ENCODE results near the gene CDC14B.
A peak's percentile ranks its signal among the peaks of the same experiment; 100 is the strongest.

CDC14B gene

DNA sequence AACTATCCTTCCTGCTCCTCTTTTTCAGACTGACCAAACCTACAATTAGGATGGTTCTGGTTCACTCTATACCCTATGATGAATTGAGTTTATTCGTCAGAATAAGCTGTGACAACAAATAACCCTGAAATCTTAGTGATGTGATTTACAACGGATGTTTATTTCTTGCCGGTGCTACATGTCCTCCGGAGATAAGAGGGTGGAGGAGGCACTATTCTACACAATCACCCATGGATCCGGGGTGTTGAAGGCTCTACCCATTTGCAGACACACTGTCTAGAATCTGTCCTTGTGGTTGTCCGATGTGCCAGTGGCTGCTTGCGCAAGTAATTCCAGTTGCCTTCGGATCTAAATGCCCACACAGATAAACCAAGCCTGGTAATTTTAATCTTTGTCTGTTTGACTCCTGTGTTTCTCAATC is 44.7 kb downstream of the CDC14B start:
- TF ChIP-seq SIN3A (IDR thresholded peaks at IDR 0.05; ENCODE audit: borderline replicate concordance, insufficient read depth, low read length) (no peak), TAF1 (IDR thresholded peaks at IDR 0.05; ENCODE audit: borderline replicate concordance, insufficient read depth, low read length) (no peak), POLR2AphosphoS5 (IDR thresholded peaks at IDR 0.05; ENCODE audit: low read depth, low read length) (no peak), FOXP2 (optimal IDR thresholded peaks at IDR 0.05; ENCODE audit: borderline replicate concordance, extremely low read depth, extremely low read length, insufficient read depth) (no peak)
- TF ChIP-seq, protein P1, sequence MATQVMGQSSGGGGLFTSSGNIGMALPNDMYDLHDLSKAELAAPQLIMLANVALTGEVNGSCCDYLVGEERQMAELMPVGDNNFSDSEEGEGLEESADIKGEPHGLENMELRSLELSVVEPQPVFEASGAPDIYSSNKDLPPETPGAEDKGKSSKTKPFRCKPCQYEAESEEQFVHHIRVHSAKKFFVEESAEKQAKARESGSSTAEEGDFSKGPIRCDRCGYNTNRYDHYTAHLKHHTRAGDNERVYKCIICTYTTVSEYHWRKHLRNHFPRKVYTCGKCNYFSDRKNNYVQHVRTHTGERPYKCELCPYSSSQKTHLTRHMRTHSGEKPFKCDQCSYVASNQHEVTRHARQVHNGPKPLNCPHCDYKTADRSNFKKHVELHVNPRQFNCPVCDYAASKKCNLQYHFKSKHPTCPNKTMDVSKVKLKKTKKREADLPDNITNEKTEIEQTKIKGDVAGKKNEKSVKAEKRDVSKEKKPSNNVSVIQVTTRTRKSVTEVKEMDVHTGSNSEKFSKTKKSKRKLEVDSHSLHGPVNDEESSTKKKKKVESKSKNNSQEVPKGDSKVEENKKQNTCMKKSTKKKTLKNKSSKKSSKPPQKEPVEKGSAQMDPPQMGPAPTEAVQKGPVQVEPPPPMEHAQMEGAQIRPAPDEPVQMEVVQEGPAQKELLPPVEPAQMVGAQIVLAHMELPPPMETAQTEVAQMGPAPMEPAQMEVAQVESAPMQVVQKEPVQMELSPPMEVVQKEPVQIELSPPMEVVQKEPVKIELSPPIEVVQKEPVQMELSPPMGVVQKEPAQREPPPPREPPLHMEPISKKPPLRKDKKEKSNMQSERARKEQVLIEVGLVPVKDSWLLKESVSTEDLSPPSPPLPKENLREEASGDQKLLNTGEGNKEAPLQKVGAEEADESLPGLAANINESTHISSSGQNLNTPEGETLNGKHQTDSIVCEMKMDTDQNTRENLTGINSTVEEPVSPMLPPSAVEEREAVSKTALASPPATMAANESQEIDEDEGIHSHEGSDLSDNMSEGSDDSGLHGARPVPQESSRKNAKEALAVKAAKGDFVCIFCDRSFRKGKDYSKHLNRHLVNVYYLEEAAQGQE (IDR thresholded peaks at IDR 0.05; ENCODE audit: insufficient read depth in 1 of 2, low read depth in 2 of 2, low read length in 2 of 2): no peak

DNA sequence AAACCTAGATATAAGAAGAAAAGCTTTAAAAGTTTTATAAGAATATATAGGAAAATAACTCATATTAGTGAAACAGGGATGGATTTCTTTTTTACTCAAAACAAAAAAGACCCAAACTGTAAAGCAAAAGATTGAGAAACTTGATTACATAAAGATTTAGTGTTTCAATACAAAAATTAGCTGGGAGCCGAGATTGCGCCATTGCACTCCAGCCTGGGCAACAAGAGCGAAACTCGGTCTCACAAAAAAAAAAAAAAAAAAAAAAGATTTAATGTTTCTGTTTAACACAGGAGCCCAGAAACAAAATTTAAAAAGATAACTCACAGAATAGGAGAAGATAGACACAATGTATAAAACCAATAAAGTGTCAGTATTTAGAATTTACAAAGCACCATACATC is 45.2 kb downstream of the CDC14B start:
- TF ChIP-seq TAF1 (IDR thresholded peaks at IDR 0.05; ENCODE audit: borderline replicate concordance, insufficient read depth, low read length) (no peak), POLR2AphosphoS5 (IDR thresholded peaks at IDR 0.05; ENCODE audit: low read depth, low read length) (no peak), FOXP2 (optimal IDR thresholded peaks at IDR 0.05; ENCODE audit: borderline replicate concordance, extremely low read depth, extremely low read length, insufficient read depth) (no peak), SIN3A (IDR thresholded peaks at IDR 0.05; ENCODE audit: borderline replicate concordance, insufficient read depth, low read length) (no peak)
- TF ChIP-seq, protein P1 (IDR thresholded peaks at IDR 0.05; ENCODE audit: insufficient read depth in 1 of 2, low read depth in 2 of 2, low read length in 2 of 2): no peak

DNA sequence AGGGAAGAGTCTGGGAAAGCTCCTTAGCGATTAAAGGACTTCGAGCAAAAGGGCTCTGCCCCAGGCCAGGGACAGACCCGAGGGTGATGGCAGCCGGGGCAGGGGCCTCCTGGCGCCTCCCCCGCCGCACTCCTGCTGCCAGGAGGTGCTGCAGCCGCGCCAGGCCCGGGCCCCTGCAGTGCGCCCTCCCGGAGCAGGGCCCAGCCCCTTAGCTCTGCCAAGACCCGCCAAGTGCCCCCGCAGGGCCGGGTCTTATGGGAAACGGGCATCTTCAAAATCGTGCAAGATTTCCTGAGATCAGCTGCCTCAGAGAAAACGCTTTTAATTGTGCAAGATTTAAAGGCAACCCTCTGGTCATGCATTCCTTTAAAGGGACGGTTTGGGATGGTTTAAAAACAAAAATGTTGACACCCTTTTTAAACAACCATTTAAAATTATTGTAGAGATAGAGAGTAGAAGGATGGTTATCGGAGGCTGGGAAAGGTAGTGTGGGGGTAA is 52.4 kb downstream of the CDC14B start:
- TF ChIP-seq TAF1 (IDR thresholded peaks at IDR 0.05; ENCODE audit: borderline replicate concordance, insufficient read depth, low read length) (no peak), FOXP2 (optimal IDR thresholded peaks at IDR 0.05; ENCODE audit: borderline replicate concordance, extremely low read depth, extremely low read length, insufficient read depth) (no peak), SIN3A (IDR thresholded peaks at IDR 0.05; ENCODE audit: borderline replicate concordance, insufficient read depth, low read length) (no peak), POLR2AphosphoS5 (IDR thresholded peaks at IDR 0.05; ENCODE audit: low read depth, low read length) (no peak)
- TF ChIP-seq, protein P1 (IDR thresholded peaks at IDR 0.05; ENCODE audit: insufficient read depth in 1 of 2, low read depth in 2 of 2, low read length in 2 of 2): no peak

DNA sequence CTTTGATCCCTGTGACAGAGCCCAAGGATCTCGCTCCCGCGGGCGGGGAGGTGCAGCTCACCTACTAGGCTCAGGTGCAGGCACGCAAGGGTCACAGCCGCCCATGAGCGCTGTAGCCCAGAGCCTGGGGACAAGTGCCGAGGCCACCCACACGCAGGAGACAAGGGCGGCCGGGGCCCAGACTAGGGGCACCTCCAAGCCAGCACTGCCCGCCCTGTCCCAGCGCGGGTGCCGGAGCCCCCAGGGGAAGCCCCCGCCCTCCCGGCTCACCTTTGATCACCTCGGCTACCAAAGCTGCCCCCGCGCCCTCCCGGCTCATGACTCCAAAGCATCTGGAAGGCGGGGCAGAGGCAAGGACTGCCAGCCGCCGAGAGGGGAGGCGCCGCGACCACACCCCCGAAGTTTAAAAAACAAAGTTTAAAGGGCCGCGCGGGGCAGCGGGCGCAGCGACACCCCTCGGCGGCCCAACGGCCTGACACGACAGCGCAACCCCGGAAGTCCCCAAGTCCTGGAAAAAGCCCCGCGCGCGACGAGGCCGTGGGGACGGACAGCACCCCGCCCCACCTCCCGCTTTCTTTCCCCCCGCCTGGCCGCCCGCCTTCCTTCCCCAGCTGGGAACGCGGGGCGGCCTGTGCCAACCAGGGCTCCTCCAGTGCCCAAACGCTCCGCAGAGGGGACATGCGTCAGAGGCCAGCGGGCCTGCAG is 53.0 kb downstream of the CDC14B start:
- TF ChIP-seq, protein P1 (IDR thresholded peaks at IDR 0.05; ENCODE audit: insufficient read depth in 1 of 2, low read depth in 2 of 2, low read length in 2 of 2): no peak
- peak; percentile 43; the same call in 1 of the 2 replicates for TF ChIP-seq SIN3A (IDR thresholded peaks at IDR 0.05; ENCODE audit: borderline replicate concordance, insufficient read depth, low read length)
